HG02870 (cell line): ENCODE measurements around the gene PROZ.
"Not testable (repeated sequence)": the region's sequence is repeated elsewhere in the genome, so short reads cannot be mapped to it uniquely, and the experiment has no call there.

Source experiments
- ATAC-seq: cut with Tn5 transposase; IDR thresholded peaks from one replicate; pipeline ENCODE4 v1.9.1; 2021; ENCODE audit warnings: mild to moderate bottlenecking, moderate library complexity; ENCODE audit not compliant: unreplicated experiment

PROZ gene

DNA sequence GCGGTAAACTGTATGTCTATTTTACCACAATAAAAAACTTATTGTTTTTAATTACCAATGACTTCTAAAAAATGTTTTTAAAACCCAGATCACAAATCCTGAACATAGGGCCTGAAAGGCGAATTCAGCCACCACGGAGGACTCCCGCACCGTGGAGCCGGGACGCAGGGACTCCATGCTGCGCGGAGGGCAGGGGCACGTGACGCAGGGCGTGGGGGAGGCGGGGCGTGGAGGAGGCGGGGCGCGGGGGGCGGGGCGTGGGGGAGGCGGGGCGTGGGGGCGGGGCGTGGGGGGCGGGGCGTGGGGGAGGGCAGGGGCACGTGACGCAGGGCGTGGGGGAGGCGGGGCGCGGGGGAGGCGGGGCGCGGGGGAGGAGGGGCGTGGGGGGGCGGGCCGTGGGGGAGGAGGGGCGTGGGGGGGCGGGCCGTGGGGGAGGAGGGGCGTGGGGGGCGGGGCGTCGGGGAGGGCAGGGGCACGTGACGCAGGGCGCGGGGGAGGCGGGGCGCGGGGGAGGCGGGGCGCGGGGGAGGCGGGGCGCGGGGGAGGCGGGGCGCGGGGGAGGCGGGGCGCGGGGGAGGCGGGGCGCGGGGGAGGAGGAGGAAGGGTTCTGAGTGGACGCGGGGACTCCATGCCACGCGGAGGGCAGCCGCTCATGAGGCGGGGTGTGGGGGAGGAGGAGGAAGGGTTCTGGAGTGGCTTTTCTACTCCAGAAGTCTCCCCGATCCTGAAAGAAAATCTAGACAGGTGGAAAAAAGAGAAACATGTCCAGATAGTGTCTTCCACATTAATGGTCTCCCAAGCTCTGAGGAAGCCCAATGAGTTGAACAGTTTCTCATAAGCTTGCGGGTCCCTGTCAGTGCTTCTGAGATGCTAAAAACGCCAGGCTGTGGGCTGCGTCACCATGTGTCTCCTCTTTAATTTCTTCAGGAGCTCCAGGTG lies 4.4 kb upstream of the PROZ start:
- peak; percentile 56 for ATAC-seq

DNA sequence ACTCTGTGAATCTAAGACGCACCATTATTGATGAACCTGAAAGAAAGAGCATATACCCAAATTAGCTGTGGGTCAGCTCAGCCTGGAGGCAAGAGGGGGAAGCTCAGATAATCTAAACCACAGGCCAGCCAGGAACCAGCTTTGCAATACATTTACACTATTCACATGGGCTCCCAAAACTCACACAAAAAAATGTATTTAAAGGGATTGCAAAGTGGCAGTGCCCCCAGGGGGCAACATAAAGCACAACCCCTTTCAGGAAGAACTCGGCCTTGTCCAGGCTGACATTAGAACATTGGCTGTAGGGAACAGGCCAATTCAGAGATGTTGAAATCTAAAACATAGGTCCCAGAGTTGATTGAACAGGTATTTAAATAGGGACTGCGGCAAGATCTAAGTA lies 3.2 kb upstream of the PROZ start:
- ATAC-seq = no peak

DNA sequence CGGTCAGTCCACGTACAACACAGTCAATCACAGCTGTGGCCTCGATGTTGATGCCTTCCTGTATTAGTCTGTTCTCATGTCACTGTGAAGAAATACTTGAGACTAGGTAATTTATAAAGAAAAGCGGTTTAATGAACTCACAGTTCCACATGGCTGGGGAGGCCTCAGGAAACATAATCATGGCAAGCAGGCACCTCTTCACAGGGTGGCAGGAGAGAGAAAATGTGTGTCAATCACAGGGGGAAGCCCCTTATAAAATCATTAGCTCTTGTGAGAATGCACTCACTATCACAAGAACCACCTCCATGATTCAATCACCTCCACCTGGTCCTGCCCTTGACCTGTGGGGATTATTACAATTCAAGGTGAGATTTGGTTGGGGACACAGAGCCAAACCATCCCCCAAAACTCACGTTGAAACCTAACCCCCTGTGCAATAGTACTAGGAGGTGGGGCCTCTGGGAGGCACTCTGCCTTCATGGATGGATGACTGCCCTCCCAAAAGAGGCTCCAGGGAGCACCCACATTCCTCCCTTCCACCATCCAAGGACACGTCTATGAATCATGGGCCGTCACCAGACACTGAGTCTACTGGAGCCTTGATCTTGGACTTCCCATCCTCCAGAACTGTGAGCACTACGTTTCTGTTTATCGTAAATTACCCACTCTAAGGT lies 2.3 kb upstream of the PROZ start:
- ATAC-seq = no peak

DNA sequence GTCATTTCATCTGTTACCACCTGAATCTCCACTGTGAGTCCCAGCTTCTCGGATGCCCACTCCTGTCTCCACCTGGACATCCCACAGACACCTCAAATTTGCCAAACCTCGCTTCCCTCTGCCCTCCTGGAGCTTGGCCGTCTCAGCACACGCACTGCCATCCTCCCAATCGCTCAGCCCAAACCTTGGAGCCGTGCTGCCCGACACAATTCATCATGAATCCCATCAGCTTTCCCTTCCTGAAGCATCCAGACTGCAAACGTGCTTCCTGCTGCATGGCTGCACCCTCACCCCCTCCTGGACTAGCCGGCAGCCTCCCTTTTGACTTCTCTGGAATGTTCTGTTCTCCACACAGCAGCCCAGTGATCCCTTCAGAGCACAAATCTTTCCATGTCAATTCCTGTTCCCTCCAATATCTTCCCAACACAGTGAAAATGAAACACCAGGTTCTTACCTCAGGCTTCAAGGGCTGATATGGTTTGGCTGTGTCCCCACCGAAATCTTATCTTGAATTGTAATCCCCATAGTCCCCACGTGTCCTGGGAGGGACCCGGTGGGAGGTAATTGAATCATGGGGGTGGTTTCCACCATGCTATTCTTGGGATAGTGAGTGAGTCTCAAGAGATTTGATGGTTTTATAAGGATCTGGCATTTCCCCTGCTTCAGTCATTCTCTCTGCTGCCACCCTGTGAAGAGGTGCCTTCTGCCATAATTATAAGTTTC lies 1.1 kb upstream of the PROZ start:
- no peak for ATAC-seq

DNA sequence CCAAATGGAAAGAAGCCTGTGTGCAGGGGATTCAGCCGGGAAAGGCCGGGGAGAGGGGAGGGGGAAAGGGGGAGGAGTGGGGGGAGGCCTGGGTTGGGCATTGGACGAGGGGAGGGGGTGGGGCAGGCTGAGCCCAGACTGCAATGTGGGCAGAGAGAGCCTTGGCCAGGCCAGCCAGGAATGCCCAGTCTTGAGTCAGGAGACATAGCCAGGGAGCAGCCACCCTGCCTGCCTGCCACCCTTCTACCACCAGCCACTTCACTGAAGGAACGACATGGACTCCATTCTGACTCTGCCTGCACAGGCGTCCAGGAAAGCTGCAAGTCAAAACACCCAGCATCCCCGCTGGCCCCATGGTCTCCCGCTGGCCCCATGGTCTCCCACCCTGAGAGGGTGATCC lies 498 bp downstream of the PROZ start:
- no peak for ATAC-seq

DNA sequence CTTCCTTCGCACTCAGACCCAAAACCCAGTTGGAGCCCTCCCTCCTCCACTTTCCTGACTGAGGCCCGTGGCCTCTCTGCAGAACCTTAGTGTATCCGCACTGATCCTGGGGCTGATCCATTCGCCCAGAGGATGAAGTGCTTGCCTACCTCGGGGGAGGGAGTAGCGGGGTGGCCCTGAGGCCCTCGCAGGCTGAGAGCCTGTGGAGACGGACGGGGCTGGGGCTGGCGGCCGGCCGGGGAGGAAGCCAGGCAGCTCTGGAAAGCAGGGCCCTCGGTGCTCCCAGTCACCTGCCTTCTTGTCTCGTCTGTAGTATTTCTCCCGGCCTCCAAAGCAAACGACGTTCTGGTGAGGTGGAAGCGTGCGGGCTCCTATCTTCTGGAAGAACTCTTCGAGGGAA lies 1.3 kb downstream of the PROZ start:
- no peak for ATAC-seq

DNA sequence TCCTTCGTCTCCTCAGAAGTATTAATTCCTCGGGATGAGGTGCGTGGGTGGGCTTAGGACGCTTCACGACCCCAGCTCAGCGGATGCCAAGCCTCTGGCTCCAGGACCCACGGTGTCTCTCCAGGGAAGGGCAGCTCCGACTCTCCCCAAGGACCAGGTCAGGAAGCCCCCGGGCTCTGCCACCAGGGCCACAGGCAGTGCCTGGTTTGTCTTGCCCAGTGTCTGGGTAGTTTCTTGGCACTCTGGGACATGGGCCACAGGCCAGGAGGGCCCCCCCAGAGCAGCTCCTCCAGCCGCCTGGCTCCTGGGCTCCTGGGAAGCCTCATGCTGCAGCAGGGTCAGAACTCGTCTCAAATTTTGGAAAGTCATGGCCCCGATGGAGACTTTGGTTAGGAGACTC lies 2.5 kb downstream of the PROZ start:
- no peak for ATAC-seq

DNA sequence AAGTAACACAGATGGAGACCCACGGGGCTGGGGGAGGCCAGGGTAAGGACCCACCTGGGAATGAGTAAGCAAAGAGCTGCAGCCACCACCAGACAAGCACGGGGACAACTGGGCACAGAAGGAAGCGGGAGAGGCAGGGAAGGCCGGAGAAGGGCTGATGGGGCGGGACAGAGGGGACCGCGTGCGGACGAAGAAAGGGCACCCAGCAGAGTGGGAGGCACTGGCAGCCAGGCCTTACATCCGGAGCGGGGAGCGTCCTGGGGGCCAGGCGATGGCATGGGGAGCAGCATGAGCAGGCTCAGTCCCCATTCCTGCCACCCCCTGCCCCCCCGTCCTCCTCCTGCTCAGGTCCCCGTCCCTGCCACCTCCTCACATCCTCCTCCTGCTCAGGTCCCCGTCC lies 3.0 kb downstream of the PROZ start:
- ATAC-seq = no peak

DNA sequence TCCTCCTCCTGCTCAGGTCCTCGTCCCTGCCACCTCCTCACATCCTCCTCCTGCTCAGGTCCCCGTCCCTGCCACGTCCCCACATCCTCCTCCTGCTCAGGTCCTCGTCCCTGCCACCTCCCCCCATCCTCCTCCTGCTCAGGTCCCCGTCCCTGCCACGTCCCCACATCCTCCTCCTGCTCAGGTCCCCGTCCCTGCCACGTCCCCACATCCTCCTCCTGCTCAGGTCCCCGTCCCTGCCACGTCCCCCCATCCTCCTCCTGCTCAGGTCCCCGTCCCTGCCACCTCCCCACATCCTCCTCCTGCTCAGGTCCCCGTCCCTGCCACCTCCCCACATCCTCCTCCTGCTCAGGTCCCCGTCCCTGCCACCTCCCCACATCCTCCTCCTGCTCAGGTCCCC lies 3.5 kb downstream of the PROZ start:
- not testable (repeated sequence) for ATAC-seq

DNA sequence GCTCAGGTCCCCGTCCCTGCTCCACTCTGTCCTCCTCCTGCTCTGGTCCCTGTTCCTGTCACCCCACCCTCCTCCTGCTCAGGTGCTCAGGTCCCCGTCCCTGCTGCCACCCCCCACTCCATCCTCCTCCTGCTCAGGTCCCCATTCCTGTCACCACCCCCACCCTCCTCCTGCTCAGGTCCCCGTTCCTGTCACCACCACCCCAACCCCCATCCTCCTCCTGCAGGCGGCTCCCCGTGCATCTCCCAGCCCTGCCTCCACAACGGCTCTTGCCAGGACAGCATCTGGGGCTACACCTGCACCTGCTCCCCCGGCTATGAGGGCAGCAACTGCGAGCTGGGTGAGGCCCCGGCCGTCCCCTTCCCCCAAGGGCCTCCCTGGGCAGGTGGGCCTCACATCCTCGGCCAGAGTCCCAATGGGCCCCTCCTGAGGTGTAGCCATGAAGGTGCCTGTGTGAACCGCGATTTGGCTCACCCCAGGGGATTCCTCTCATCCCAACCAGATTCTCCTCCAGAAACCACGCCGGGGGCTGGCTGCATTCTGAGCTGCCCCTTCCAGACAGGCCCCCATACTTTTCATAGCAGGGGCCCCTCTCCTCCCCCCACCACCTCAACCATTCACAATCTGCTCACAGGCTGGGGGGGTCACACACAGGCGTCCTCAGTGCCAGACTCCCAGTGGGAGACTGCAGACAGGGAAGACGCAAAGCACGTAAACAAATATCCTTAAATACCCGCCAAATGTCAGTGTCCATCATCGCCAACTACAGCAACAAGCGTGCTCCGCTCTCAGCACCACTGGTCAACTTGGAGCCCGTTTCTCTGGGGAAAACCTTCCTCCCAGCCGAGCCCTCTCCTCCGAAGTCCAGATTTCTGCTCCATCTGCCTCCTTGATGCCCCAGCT lies 4.6 kb downstream of the PROZ start:
- ATAC-seq = no peak

DNA sequence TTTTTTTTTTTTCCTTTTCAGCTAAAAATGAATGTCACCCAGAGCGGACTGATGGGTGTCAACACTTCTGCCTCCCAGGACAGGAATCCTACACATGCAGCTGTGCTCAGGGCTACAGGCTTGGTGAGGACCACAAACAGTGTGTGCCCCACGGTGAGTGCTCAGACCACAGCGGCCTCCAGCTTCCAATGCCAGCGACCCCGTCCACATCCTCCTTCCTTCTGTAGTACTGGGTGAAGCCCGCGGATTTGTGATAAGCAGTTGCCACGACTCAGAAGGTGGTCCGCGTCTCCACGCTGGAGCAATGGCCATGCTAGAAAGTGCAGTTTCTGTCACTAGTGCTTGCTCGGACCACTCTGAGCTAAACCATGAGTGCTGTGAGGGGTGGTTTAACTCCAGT lies 6.0 kb downstream of the PROZ start:
- no peak for ATAC-seq

DNA sequence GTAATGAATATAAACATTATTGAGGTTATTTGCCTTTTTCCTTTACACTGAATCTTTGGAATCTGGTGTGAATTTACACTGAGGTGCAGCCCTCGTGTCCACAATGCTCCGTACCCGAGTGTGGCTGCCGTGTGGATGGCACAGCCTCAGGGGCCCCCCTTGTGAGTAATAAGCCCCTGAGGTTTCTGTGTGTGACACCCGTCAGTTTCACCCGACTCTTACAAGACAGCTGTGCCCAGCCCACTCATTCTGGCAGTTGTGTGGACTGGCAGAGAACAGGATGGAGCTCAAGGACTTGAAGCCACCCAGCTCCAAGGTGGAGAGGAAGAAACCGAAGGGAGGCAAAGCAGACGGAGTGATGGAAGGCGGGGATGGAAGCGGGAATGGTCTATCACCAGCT lies 7.8 kb downstream of the PROZ start:
- no peak for ATAC-seq

DNA sequence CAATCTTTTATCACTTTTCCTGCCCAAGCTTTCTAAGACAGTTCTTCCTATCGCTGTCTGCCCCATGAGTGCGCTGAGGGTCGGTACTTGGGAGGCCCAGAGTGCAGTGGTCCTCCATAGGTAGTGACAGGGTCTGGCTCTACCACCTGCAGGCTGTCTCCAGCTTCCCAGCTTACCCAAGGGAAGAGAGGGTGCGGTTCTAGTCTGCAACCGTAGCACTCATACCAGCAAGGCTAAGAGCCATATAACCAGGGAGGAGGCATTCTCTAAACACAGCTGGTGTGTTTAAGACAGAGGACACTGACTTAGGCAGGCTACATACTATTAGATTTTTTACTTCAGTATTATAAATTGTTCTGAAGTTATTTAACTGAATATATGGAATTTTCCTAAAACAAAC lies 8.2 kb downstream of the PROZ start:
- no peak for ATAC-seq

DNA sequence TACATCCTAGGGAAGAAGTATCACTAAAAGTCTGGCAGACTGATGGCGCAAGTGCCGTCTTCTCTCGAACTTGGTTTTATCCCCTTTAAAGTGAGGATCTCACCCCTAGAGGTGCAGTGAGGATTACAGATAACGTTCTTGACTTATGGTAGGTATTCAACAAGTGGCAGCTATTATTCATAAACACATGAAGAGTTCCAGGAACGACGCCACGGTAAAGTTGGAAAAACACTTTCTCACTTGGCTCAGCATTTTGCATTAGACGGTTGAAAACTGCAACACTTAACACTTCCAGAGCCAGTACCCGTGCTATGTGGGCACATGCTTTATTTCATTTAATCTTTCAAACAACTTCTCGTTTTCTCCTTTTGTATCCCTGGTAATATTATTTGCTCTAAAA lies 8.7 kb downstream of the PROZ start:
- no peak for ATAC-seq

DNA sequence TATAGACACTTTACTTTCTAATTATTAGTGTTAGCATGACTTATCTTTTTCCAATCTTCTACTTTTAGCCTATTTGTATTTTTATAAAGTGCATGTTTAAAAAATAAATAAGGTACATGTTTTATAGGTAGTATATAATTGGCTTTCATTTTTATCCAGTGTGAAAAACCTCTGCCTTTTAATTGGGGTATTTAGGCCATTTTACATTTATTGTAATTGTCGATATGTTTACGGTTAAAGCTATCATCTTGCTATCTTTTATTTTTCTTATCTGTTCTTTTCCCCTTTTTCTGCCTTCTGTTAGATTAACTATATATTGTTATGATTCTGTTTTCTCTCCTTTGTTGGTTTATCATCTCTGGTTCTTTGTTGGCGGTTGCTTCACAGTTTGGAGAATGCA lies 9.1 kb downstream of the PROZ start:
- no peak for ATAC-seq

DNA sequence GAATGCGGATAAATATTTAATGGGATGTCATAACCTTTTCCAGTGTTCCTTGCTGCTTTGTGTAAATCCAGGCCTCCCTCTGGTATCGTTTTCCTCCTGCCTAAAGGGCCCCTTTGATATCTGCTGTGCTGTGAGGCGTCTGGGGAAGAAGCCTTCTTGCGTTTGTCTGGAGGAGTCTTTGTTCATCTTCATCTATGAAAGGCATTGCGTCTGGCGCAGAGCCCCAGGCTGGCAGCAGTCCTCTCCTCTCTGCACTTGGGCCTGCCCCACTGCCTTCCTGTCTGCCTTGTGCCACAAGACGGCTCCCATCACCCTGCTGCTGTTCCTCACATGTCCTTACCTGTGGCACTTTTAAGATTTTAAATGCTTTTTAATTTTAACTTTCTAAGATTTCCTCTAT lies 9.8 kb downstream of the PROZ start:
- no peak for ATAC-seq

DNA sequence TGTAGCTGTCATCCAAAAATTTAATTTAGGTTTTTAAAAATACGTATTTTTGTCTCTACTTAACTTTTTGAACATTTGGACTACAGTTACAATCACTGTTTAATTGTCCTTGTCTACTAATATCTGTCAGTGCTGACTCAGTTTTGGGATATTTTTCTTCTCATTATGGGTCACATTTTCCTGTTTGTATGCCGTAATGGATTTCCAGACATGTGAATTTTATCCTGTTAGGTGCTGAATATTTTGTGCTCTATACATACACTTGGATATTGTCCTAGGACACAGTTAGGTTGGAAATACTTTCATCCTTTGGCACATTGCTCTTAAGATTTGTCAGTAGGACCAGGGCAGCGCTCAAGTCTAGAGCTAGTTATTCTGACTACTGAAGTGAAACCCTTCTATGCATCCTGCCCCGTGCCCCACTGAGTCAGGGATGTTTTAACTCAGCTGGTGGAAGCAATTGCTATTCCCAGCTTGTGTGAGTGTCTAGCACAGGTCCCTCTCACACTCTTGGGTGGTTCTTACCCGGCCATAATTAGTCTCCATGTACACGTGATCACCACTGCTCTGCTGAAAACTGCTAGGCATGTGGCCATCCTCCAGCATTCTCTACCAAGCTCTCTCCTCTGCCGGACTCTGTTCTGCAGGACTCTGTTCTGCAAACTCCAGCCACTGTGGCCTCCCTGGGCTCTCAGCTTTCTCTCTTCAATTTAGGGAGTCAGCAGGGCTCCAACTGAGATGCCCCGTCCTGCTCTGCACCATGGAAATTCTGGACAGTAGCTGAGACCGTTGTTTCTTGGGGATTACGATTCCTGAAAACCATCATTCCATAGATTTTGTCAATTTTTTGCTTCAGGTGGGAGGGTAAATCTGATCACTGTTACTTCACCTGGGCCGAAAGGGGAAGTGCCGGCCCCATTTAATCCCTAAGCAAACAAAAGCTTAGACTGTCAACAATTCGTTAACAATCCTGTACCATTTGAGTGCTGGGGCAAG lies 11.1 kb downstream of the PROZ start:
- ATAC-seq = no peak

DNA sequence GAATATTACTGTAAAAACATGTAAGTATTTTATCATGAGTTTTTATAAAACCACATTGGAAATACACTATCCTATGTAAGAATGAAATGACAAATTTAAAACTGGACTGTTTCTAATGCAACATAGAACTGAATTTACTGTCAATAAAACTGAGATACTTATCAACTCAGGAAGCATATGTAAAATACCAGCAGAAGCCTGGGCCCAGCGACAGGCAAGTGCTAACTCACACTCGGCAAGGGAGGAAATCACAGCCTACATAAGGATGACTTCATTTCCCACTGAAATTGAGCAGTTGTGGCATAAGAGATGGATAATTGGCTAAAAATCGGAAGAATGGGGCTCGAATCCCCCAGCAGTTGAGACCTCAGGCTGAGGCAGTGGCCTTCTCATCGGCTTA lies 12.1 kb downstream of the PROZ start:
- ATAC-seq = no peak

DNA sequence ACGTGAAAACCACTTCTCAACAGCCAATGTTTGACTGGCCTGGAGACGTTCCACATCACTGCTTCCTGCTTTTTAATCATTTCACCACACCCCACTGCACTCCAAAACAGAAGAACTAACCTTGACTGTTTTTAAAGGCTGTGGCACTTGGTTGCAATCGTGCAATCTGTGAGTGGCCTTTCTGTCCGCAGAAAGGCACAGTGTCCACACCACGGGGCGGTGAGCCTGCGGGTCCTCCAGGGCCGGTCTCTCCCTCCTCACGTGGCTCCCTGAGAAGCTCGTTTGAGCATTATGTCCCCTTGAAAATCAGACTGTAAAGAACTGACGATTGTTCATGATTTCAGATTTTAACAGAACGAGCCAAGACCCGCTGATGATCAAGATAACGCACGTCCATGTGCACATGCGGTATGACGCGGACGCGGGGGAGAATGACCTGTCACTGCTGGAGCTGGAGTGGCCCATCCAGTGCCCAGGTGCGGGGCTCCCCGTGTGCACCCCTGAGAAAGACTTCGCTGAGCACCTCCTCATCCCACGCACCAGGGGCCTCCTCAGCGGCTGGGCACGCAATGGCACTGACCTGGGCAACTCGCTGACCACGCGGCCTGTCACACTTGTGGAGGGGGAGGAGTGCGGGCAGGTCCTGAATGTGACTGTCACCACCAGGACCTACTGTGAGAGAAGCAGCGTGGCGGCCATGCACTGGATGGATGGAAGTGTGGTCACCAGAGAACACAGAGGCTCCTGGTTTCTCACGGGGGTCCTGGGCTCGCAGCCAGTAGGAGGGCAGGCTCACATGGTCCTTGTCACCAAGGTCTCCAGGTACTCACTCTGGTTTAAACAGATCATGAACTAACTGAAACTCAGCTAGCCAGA lies 13.0 kb downstream of the PROZ start:
- no peak for ATAC-seq
